OCI-LY3 (cell line): ENCODE results near the gene CPS1.

Source experiments
- EZH2phosphoT487 ChIP-seq: fragments of 200-600 bp; shearing (Covaris generic); IDR thresholded peaks from 2 replicates; pipeline ENCODE4 v1.6.1; 2018; ENCODE audit warnings: antibody characterized with exemption, mixed run types, low read depth
- TF ChIP-seq, protein P1 (sequence below): fragments of 200-600, 300-600 bp; sonication (generic); IDR thresholded peaks from 2 replicates; pipeline ENCODE4 v1.5.1; 2014; ENCODE audit warnings: antibody characterized with exemption, low read length, low read depth

DNA sequence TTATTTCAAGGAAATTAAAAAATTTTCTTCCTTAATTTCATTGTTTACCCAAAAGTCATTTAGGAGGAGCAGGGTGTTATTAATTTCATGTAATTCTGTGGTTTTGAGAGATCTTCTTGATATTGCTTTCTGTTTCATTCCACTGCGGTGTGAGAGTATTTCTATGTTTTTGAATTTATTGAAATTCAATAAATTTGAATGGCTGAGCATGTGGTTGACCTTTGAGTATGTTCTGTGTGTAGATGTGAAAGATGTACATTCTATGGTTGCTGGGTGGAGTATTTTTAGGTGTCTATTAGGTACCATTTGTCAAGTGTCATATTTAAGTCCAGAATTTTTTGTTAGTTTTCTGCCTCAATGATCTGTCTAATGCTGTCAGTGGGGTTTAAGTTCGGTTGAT is 40.5 kb upstream of the CPS1 start:
- TF ChIP-seq, protein P1, sequence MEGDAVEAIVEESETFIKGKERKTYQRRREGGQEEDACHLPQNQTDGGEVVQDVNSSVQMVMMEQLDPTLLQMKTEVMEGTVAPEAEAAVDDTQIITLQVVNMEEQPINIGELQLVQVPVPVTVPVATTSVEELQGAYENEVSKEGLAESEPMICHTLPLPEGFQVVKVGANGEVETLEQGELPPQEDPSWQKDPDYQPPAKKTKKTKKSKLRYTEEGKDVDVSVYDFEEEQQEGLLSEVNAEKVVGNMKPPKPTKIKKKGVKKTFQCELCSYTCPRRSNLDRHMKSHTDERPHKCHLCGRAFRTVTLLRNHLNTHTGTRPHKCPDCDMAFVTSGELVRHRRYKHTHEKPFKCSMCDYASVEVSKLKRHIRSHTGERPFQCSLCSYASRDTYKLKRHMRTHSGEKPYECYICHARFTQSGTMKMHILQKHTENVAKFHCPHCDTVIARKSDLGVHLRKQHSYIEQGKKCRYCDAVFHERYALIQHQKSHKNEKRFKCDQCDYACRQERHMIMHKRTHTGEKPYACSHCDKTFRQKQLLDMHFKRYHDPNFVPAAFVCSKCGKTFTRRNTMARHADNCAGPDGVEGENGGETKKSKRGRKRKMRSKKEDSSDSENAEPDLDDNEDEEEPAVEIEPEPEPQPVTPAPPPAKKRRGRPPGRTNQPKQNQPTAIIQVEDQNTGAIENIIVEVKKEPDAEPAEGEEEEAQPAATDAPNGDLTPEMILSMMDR, result no peak
- TF ChIP-seq EZH2phosphoT487, result no peak
